Stimulated activated CD4-positive, alpha-beta T cell treated with anti-CD3 and anti-CD28 coated beads, TNF-alpha, amount 100 ng/mL, for 48 hours (primary cell): ENCODE measurements around the gene ARHGAP44.

Experiments used
- DNase-seq, 3 donors: peaks; one replicate each; pipeline ENCODE4 v3.0.0-alpha.2; 2020; ENCODE audit warnings: low read depth in 3 of 3

Gene ARHGAP44, protein sequence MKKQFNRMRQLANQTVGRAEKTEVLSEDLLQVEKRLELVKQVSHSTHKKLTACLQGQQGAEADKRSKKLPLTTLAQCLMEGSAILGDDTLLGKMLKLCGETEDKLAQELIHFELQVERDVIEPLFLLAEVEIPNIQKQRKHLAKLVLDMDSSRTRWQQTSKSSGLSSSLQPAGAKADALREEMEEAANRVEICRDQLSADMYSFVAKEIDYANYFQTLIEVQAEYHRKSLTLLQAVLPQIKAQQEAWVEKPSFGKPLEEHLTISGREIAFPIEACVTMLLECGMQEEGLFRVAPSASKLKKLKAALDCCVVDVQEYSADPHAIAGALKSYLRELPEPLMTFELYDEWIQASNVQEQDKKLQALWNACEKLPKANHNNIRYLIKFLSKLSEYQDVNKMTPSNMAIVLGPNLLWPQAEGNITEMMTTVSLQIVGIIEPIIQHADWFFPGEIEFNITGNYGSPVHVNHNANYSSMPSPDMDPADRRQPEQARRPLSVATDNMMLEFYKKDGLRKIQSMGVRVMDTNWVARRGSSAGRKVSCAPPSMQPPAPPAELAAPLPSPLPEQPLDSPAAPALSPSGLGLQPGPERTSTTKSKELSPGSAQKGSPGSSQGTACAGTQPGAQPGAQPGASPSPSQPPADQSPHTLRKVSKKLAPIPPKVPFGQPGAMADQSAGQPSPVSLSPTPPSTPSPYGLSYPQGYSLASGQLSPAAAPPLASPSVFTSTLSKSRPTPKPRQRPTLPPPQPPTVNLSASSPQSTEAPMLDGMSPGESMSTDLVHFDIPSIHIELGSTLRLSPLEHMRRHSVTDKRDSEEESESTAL

DNA sequence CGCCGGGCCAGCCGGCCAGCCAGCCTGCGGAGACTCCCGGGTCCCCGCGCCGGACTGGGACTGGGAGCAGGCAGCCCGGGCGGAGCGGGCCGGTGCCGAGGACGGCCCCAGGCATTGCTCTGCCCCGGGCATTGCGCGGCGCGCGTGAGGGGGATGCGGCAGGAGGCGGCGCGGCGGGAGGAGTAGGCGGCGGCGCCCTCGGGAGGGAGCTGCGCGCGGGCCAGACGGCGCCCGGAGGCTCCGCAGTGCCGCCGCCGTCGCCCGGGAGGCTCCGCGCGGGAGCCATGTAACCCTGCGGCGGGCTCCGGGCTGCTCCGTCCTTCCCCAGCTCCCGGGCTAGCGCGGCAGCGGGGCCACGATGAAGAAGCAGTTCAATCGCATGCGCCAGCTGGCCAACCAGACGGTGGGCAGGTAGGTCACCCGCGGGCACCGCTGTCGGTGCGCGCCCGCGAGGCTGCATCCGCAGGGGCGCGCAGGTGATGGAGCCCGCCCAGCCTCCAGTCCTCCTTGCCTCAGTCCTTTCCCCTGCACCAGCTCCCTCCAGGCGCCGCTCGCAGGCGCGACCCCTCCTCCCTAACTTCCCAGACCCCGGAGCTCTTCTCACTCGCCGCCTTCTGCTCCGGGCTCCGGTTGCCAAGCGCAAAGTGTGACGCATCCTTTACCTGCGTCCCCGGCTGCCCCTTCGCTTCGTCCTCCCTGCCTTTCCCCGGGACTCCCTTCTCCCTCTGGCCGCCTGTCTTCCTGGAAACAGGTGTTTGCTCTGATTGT is at the start of gene ARHGAP44:
TSS of gene ARHGAP44 (plus strand) at position 18 of the 768 bp plus-strand sequence. CDS start at position 359, 341 bp downstream.
- no peak for DNase-seq

DNA sequence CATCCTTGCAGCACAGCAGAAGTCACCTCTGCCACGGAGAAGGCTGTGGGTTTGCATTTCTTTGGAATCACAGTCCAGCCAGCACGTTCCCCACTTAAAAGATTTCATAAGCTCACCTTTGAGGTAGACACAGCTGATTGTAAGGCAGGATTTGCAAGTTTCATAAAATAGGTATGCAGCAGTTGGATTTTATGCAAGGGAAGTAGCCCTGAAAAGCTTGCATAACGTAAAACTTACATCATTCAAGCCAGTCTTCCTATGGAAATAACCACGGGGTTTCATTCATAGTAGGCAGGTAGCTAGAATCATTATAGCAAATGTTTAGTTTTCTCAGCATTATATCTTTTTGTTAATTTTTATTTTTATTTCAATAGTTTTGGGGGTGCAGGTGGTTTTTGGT is 49.8 kb upstream of the ARHGAP44 start:
- DNase-seq: no peak

DNA sequence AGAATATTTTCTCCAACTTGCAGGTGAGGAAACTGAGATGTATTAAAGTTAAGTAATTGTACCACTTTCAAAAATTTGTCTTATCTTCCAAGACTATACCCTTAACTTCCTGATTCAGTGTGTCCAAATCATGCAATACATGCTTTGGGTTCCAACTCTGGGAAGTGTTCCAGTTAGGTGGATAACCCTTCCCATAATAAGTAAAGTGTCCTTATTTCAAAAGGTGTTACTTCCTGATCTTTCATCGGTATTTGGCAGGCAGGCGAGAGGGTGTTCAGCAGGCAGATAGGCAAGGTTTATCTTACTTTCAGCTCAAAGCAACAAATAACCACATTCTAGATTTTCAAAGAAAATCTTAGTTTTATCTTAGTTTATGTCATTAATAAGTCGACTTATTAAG is 46.3 kb upstream of the ARHGAP44 start:
- no peak for DNase-seq

DNA sequence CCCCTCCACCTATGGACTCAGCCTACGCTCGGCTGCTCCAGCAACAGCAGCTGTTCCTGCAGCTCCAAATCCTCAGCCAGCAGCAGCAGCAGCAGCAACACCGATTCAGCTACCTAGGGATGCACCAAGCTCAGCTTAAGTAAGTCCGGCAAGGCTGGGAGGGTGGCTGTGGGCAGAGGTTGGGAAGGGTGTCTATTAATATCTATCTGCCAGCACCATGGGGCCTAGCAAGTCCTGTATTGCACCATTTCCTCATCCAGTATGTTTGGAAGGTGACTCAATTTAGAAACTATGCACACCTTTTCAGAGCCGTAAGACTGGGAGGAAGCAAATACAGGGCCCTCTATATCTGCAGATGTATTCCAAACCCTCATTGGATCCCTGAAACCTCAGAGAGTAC is 45.0 kb upstream of the ARHGAP44 start:
- no peak for DNase-seq

DNA sequence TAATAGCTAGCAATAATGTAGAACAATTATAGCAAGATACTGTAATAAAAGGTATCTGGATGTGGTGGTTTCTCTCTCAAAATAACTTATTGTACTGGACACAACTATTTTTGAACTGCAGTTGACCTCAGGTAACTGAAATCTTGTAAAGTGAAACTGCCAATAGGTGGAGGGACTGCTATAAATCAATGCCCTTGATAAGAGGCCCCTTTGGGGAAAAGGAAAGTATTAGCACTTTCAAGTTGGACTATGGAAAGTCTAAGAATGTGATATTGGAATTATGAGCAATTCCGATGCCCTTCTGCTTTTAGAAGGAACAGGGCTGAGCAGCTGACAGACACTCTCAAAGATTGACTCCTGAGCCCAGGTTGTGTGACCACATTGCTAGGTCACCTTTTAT is 44.5 kb upstream of the ARHGAP44 start:
- DNase-seq: no peak

DNA sequence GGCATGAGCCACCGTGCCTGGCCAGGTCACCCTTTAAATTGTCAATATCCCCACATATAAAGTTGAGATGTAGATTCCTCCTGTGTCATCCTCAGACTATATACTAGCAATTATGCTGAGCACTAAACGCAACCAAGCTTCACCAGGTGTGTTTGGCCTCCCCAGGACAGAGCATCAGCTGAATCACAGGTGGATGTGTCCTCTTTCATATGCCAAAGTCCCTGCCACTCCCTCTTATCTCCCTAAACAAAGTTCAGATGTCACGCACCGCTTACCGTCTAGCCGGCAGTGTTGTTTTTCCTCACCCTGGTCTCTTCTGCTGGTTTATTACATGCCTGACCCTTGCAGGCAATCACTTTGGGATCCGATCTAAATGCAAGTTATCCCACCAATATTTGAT is 43.8 kb upstream of the ARHGAP44 start:
- DNase-seq: no peak

DNA sequence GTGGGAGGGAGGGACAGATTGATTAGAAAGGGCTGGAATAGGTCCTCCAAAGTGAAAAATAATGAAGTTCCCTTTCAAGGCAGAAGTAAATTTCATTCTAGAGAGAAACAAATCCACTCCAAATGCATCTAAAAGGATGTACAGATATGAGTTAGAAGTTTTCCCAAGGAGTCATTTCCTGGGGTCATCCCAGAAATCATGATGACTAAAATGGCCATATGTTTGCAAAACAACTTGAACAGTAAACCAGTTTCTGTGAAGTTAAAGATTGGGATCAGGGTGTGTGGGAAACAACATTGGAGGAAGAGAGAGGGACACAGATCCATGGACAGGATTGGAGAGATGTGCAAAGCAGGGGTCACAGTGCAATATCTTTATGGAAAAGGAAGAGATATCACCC is 32.5 kb upstream of the ARHGAP44 start:
- DNase-seq: no peak

DNA sequence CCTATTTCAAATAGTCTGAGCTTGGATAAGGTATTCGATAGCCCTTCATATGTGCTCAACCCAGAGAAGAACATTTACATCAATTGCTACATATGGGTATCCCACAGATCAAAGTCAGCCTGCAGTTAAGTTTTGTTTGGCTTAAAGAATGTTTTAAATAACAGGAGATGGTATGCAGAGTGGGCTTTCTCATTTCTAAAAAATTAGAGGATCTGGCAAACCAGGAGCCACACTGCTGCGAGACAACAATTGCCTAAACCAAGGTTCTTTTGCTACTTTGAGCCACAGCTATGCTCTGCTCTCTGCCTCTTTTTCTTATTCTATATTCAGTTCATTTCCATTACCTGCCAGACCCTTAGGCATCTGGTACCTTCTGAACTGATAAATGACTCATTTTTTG is 30.2 kb upstream of the ARHGAP44 start:
- no peak for DNase-seq

DNA sequence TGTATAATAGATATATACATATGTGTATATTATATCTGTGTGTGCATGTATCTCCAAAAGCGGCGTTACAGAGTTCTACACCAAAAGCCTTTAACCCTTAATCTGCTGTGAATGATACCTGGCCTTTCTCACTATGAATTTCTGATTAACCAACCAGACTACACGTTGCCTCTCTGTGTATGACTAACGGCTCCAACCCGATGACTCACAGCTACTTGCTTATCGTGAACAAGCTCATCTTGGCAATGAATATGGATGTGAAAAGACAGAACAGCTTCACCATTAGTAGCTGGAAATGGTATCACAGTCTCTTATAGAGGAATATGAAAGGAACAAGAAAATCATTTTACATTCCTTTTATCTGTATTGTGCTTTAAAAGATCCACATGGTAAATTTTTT is 23.8 kb upstream of the ARHGAP44 start:
- no peak for DNase-seq

DNA sequence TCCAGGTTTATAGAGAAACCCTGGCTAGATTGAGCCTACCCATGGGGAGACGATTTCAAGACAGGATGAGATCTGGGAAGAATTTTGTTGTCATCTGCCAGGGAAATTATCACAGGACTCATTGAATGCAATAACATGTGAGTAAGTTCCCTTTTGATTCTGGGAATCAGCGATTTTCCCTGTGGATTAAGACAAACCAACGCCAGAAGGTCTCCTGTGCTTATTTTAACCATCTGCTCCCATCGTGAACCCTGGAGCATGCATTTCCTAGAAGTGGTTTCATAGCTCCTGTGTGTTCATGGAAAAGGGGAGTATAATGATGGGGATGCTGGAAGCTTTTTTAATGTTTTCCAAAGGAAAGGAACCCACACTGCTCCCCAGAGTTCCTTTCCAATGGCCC is 21.0 kb upstream of the ARHGAP44 start:
- no peak for DNase-seq

DNA sequence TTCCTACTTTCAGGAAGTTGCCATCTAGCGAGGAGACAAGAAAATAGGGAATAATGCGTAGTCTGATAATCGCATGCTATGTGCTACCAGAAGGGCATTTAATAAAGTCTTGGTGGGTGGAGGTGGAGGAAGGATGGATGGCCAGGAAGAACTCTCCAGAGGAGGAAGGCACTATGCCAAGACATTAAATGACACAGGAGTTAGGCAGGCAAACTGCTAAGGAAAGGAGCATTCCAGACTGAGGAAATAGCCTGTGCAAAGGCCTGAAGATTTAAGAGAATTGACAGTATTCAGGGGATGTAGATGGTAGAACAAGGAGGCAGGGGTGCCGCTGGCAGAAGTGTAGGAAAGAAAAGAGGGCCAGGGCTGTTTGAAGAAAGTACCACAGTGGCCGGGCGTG is 19.3 kb upstream of the ARHGAP44 start:
- no peak for DNase-seq

DNA sequence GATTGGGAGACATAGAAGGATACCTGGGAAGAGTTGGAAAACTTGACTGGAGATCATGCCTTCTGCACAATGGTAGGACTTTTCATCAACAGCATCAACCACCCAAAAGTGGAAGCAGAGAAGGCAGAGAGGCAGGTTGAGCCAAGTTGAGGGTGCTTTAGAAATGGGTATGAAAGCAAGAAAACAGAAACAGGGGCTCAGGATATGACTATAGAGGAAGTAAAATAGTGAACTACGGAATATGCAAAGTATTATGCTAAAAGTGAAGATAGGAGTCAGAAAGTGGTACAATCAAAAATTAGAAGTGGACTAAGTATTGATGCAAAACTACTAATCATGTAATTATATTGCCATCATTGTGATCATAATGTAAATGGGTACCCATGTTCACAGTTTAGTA is 16.1 kb upstream of the ARHGAP44 start:
- DNase-seq: no peak

DNA sequence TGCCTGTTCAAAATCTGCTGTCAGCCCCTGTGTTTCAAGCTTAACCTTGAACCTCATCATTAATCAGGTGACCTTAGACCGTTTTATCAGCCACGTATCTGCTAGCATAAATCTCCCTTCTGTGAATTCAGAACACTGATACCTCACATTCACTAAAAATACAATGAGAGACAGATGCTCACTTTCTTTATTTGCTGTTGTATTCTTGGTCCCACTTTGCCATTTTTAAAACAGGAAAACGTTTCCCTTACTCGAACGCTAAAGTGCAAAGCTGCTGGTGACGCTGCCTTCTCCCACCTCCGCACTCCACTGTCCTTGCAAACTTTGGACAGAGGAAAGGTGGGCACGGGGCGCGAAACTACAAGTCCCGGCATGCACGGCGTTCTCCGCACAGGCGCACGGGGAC is 220 bp upstream of the ARHGAP44 start:
- peak in 2 of 3 donors; percentile 2 to 10 for DNase-seq

DNA sequence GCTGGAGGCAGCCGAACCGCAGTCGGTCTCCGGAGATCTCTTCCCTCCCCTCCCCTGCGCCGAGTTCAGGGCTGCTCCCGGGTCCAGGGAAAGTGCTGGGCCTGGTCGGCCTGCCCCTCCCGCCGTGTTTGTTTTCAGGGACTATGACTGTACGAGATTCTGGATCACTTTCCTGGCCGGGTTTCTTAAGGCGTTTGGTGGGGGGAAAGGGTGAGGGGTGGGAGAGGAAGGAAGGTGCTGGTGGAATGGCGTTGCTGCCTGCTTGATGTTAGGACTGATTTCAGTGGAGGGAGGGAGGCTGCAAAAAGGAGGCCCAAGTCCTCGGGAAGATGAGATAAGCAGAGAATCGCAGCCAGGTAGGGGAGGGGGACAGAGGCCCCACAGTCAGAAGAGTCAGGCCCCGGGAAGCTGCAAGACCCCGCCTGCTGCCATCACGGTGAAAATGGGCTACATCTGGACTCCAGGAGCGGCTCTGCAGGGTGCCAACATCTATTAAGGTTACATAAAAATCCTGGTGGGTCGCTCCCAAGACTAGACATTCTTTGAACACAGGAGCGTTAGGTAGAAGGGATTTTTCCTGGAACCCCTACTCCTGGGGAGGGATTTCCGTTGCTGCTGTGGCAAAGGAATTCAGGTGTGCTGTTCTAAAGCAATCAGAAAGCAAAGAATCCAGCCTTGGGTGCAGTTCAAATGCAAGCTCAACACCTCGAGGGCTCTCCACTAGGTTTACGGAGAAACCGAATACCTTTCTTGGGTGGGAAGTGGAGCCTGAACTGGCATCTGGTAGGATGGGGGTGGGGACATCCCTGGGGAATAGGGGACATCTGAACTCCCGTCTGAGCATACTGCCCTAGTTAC is 1.2 kb downstream of the ARHGAP44 start:
- DNase-seq: no peak

DNA sequence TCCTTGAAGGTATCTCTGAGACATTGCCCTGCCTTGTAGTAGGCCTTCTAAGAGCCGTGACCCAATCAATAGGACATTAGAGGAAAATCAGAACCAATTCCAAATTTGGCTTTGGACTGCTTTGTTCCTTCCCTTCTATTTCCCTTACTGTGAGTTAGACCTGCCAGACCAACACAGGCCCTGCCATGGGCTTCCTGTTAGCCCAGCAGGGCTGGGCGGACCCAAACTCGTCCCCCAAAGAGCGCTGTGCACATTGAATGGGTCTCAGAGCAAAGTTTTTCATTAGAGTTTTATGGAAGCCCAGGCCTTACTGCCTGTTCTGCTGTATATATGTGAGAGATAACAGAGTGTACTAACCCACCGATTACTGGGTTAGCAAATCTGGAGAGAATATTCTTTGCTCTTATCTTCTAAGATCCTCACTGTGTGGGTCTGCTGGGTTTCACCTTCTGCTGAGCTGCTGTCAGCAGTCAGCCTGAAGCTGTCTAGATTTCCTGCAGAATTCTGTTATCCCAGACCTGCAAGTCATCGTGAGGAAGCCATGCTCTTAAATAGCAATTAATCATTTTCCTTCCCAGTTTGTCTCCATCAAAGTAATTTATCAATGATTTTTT is 5.7 kb downstream of the ARHGAP44 start:
- no peak for DNase-seq

DNA sequence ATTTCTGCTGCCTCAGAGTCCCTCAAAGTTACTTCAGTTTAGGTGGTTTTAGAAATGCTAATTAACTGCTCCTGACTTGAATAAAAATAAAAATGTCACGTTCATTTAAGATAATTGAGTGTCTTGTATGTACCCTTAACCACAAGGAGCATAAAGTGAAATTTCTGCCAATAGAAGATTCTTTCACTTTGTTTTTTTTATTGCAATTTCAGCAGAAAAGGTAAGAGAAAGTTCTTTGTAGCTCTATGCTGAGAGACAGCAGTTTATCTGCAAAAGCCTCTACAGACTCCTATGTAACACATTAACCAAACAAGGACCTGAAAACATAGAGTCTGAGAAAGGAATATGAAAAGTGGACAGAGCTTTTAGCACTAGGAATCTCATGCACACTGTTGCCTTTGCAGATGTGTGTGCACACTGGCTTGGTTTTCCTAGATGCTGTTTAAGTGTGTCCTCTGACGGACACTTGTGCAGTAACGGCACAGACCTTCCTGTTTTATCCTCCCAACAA is 11.6 kb downstream of the ARHGAP44 start:
- no peak for DNase-seq

DNA sequence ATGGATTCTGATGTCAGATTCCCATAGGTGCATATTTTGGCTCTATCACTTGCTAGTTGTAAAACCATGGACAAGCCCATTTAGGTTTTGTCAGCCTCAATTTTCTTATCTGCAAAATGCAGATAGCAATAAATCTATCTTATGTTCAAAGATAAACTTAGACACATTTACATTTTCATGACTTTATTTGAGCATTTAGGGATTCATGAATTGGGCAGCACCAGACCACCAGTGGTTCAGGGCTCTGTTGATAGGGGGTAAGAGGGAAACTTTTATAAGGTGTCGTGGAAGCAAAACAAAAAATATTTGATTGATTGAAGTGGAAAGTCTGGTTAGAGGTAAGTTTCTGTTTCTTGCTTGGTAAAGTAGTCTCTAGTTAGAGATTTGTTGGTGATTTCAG is 17.3 kb downstream of the ARHGAP44 start:
- DNase-seq: no peak

DNA sequence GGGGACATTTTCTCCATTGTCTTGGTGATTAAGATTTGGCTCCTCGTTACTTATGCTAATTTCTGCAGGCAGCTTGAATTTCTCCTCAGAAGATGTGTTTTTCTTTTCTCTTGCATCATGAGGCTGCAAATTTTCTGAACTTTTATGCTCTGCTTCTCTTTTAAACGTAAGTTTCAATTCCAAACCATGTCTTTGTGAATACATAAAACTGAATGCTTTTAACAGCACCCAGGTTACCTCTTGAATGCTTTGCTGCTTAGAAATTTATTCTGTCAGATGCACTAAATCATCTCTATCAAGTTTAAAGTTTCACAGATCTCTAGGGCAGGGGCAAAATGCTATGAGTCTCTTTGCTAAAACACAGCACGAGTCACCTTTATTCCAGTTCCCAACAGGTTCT is 19.4 kb downstream of the ARHGAP44 start:
- no peak for DNase-seq

DNA sequence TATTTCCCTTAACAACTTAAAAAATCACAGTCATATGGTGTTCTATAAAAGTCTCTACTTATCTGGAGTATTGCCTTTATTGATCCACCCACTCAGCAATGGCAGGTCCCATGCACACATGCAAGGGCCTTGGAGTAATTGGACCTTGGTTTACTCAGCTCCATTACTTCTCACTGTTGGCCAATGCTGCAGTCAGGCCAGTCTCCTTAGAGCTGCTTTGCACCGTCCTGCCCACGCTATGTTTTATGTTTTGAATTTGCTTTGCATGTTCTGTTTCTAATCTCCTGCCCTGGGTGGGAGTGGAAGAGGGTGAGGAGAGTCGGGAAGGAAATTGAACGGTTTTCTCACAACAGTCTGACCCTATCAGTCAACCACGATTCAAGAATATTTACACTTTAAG is 23.6 kb downstream of the ARHGAP44 start:
- DNase-seq: no peak

DNA sequence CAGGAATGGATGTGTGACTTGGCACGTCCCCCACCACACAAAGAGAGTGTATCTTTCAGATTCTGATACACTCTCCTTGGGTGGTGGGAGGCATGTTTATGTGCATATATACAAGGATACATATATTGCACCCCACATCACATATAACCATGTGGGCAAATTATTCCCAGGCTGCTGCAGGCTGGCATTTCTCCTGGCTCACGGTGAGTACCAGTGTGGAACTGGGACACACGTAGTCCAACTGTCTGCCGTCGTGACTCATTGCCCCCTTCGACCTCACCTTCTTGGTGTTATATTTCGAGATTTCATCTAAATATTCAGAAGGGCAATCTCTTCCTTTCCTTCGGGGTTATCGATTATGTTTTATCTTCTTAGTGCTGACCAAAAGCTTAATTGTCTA is 24.4 kb downstream of the ARHGAP44 start:
- DNase-seq: no peak

DNA sequence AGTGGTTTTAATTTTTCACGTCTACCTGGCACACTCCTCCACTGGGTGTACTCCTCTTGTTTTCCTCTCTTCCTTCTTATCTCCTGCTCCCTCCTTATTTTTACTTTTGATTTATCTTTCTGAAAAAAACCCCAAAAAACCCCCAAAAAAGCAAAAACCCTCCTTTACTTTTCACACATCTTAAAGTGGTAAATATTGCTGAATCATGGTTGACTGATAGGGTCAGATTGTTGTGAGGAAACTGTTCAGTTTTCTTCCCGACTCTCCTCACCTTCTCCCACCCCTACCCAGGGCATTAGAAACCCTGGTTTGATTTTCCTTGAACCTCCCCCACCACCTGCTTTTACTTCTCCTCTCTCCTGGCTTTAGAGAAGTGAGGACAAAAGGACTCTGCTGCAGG is 25.4 kb downstream of the ARHGAP44 start:
- DNase-seq: no peak
